ENCODE data around the gene L2HGDH. TPM values are rescaled to one million over a fixed set of nuclear protein-coding genes. Genes with fewer than 3 reads are reported as not detected.

Gene L2HGDH
- total RNA-seq, 1 donor from 2014 or later = 13.1 TPM

DNA sequence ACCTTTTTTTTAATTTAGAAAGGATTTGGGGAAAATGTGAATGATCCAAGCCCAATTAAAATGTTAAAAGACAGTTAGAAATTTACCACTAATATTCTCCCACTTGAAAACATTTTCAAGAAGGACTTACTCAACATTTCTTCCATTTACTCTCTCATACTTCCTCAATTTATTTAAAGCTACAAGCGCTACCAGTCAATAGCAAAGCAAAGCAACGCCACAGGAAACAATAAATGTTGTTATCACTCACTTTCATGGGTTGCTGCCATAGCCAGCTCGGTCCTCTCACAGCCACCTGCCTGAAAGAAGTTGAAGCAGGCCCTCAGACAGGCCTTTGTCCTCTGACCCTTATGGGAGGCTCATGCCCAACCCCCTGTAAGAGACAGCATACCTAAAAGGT, 74.6 kb downstream of the L2HGDH start:
- no peak for DNase-seq (ENCODE audit: low spot score, unreplicated experiment)
- peak overlapping the region; percentile 0 for H3K27ac Mint-ChIP-seq
- peaks cover 1% of the 10 kb centered on the region for H3K4me1 Mint-ChIP-seq (ENCODE audit: low read depth)
- TF ChIP-seq, protein P1, sequence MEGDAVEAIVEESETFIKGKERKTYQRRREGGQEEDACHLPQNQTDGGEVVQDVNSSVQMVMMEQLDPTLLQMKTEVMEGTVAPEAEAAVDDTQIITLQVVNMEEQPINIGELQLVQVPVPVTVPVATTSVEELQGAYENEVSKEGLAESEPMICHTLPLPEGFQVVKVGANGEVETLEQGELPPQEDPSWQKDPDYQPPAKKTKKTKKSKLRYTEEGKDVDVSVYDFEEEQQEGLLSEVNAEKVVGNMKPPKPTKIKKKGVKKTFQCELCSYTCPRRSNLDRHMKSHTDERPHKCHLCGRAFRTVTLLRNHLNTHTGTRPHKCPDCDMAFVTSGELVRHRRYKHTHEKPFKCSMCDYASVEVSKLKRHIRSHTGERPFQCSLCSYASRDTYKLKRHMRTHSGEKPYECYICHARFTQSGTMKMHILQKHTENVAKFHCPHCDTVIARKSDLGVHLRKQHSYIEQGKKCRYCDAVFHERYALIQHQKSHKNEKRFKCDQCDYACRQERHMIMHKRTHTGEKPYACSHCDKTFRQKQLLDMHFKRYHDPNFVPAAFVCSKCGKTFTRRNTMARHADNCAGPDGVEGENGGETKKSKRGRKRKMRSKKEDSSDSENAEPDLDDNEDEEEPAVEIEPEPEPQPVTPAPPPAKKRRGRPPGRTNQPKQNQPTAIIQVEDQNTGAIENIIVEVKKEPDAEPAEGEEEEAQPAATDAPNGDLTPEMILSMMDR (IDR thresholded peaks at IDR 0.05; ENCODE audit: unreplicated experiment) = no peak
- no peaks in the 10 kb centered on the region for H3K27me3 Mint-ChIP-seq
- H3K36me3 Mint-ChIP-seq (ENCODE audit: insufficient read depth) = no peaks in the 10 kb centered on the region
- no peak overlapping the region for H3K4me3 Mint-ChIP-seq (ENCODE audit: low read depth)
- no peaks in the 10 kb centered on the region for H3K9me3 Mint-ChIP-seq (ENCODE audit: low read depth)

DNA sequence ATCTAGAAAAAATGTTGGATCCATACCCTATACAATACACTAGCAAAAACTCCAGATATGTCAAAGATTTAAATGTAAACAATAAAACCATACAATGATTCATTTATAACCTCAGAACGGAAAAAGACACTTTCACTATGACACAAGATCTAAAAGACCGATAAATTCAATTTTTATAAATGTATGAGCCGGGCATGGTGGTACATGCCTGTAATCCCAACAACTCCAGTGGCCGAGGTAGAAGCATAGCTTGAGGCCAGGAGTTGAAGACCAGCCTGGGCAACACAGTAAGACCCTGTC, 78.1 kb downstream of the L2HGDH start:
- TF ChIP-seq, protein P1 (IDR thresholded peaks at IDR 0.05; ENCODE audit: unreplicated experiment) = no peak
- Mint-ChIP-seq H3K4me1 (ENCODE audit: low read depth) (peaks cover 16% of the 10 kb centered on the region), H3K9me3 (ENCODE audit: low read depth) (no peaks in the 10 kb centered on the region), H3K27ac (no peak overlapping the region), H3K4me3 (ENCODE audit: low read depth) (no peak overlapping the region), H3K36me3 (ENCODE audit: insufficient read depth) (no peaks in the 10 kb centered on the region), H3K27me3 (no peaks in the 10 kb centered on the region)
- no peak for DNase-seq (ENCODE audit: low spot score, unreplicated experiment)

DNA sequence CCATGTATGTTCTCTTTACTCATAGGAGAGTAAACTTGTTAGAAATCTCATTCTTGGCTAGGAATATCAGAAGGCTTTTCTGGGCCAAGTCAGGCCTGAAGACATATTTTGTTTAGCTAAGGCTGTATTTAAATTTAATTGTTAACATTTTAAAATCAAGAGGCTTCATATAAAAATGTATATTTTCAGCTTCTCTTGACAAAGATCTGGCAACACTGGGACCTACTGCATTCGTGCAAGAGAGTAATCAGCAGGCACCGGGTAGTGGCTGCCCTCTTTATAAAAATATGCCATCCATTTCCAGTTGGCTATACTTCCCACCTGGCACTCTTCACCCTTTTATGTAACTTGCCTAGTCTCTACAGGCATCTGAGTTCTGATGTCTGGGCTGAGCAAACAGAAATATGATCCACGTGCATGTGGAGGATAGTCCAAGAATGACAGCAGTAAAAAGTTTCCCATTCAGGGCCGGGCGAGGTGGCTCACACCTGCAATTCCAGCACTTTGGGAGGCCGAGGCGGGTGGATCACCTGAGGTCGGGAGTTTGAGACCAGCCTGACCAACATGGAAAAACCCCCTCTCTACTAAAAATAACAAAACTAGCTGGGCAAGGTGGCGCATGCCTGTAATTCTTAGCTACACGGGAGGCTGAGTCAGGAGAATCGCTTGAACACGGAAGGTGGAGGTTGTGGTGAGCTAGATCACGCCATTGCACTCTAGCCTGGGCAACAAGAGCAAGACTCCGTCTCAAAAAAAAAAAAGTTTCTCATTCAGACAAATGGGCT, 78.7 kb downstream of the L2HGDH start:
- H3K4me1 Mint-ChIP-seq (ENCODE audit: low read depth) = peaks cover 19% of the 10 kb centered on the region
- no peaks in the 10 kb centered on the region for H3K27me3 Mint-ChIP-seq
- H3K9me3 Mint-ChIP-seq (ENCODE audit: low read depth) = peaks cover 5% of the 10 kb centered on the region
- TF ChIP-seq, protein P1 (IDR thresholded peaks at IDR 0.05; ENCODE audit: unreplicated experiment) = no peak
- H3K4me3 Mint-ChIP-seq (ENCODE audit: low read depth) = no peak overlapping the region
- no peak for DNase-seq (ENCODE audit: low spot score, unreplicated experiment)
- no peak overlapping the region for H3K27ac Mint-ChIP-seq
- H3K36me3 Mint-ChIP-seq (ENCODE audit: insufficient read depth) = peaks cover 5% of the 10 kb centered on the region

DNA sequence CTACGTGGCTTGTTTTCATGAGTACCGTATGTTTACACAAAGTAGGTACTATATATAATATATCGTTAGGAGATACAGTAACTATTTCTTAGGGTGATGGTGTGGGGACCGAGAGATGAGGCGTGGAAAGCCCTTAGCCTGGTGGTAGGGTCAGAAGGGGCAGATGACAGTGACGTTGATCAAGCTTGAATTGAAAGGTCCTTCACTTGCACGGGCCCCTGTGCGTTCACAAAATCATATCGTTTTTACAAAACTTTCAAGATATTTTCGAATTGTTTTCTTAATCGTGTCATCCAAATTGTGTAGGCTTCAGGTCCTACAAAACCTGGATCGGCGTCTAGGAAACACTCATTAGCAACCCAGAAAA, 79.8 kb downstream of the L2HGDH start:
- H3K9me3 Mint-ChIP-seq (ENCODE audit: low read depth) = peaks cover 5% of the 10 kb centered on the region
- DNase-seq (ENCODE audit: low spot score, unreplicated experiment) = no peak
- TF ChIP-seq, protein P1 (IDR thresholded peaks at IDR 0.05; ENCODE audit: unreplicated experiment) = no peak
- peaks cover 17% of the 10 kb centered on the region for H3K4me1 Mint-ChIP-seq (ENCODE audit: low read depth)
- H3K27me3 Mint-ChIP-seq = no peaks in the 10 kb centered on the region
- H3K36me3 Mint-ChIP-seq (ENCODE audit: insufficient read depth) = peaks cover 6% of the 10 kb centered on the region
- peak overlapping the region; percentile 85 for H3K4me3 Mint-ChIP-seq (ENCODE audit: low read depth)
- peak overlapping the region; percentile 95 for H3K27ac Mint-ChIP-seq

DNA sequence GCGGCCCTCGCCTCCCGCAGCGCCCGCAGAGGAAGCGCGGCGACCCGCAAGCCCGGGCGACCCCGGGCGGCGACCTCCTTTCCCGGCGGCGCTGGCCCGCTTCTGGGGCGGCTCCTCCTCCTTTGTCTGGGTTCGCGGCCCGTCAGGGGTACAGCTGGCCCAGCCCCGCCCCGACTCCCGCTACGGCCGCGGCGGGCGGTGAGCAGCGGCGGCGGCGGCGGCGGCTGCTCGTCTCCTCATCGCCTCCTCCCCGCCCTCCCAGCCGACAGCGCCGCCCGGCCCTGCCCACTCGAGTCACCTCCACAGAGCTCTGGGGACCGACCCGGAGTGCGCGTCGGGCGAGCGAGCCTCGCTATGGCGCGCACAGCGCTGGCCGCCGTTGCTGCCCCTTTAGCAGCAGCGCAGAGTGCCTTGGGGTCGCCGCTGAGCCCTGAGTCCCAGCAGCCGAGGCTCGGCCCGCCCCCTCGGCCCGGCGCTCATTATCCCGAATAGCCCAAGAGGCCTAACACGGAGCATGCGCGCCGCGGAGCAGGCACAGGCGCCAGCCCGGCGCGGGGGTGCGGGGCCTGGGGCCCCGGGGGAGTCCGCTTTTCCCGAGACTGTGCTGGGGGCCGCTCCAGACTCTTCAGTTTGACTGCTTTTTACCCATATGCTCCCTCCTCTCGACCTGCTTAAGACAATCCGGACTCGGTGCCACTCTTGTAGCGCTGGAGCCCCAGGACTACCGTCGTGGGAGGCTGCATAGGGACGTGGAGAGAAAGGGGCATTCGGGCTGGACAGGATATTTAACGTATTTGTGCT, 80.4 kb downstream of the L2HGDH start, which contains the start of gene SOS2:
TSS of gene SOS2 (minus strand) at position 104 of the 801 bp plus-strand sequence. CDS start 295 bp downstream, outside the sequence.
- Mint-ChIP-seq H3K27me3 (no peaks in the 10 kb centered on the region), H3K4me1 (ENCODE audit: low read depth) (peaks cover 21% of the 10 kb centered on the region), H3K27ac (peak within 1 kb of the TSS; percentile 95), H3K4me3 (ENCODE audit: low read depth) (peak within 1 kb of the TSS; percentile 89), H3K9me3 (ENCODE audit: low read depth) (peaks cover 5% of the 10 kb centered on the region), H3K36me3 (ENCODE audit: insufficient read depth) (peaks cover 7% of the 10 kb centered on the region)
- TF ChIP-seq, protein P1 (IDR thresholded peaks at IDR 0.05; ENCODE audit: unreplicated experiment) = no peak
- peak; percentile 86 for DNase-seq (ENCODE audit: low spot score, unreplicated experiment)

Data from progenitor cell of endocrine pancreas (in vitro differentiated cells).